GM15510 (cell line): ENCODE data around the gene GPR63.
A peak's percentile ranks its signal among the peaks of the same experiment; 100 is the strongest.

Experiments
- POLR2A ChIP-seq: IDR thresholded peaks from 3 replicates; pipeline ENCODE4 v1.6.1; 2011; ENCODE audit warnings: borderline replicate concordance; ENCODE audit not compliant: insufficient read length; ENCODE audit errors: extremely low read depth

Gene GPR63

GRCh38 chr6:96837081-96837971 is at the start of gene GPR63:
Gene GPR63 (minus strand): TSS chr6:96837477. CDS start chr6:96799731, 37,746 bp downstream.
- peak; percentile 75 for TF ChIP-seq POLR2A

- TF ChIP-seq POLR2A, result no peak
Observed at GRCh38 chr6:96886519-96886918, 49.2 kb upstream of the GPR63 start.

GRCh38 chr6:96878143-96878542 is 40.9 kb upstream of the GPR63 start:
- TF ChIP-seq POLR2A, result no peak

GRCh38 chr6:96876886-96877545 is 39.7 kb upstream of the GPR63 start:
- TF ChIP-seq POLR2A, result no peak

- TF ChIP-seq POLR2A, result no peak
Observed at GRCh38 chr6:96872976-96873375, 35.7 kb upstream of the GPR63 start.

GRCh38 chr6:96865055-96865405 is 27.8 kb upstream of the GPR63 start:
- no peak for TF ChIP-seq POLR2A

GRCh38 chr6:96864216-96865054 is 27.2 kb upstream of the GPR63 start:
- no peak for TF ChIP-seq POLR2A

- no peak for TF ChIP-seq POLR2A
Observed at GRCh38 chr6:96862560-96862959, 25.3 kb upstream of the GPR63 start.

- no peak for TF ChIP-seq POLR2A
Observed at GRCh38 chr6:96861588-96861987, 24.3 kb upstream of the GPR63 start.

GRCh38 chr6:96856856-96857255 is 19.6 kb upstream of the GPR63 start:
- TF ChIP-seq POLR2A, result no peak

GRCh38 chr6:96853083-96853482 is 15.8 kb upstream of the GPR63 start:
- TF ChIP-seq POLR2A, result no peak

- TF ChIP-seq POLR2A, result no peak
Observed at GRCh38 chr6:96852605-96853004, 15.3 kb upstream of the GPR63 start.

- no peak for TF ChIP-seq POLR2A
Observed at GRCh38 chr6:96851858-96852257, 14.6 kb upstream of the GPR63 start.

GRCh38 chr6:96849615-96850014 is 12.3 kb upstream of the GPR63 start:
- no peak for TF ChIP-seq POLR2A

GRCh38 chr6:96844530-96844929 is 7.3 kb upstream of the GPR63 start:
- TF ChIP-seq POLR2A, result no peak

- TF ChIP-seq POLR2A, result no peak
Observed at GRCh38 chr6:96841345-96841744, 4.1 kb upstream of the GPR63 start.

- TF ChIP-seq POLR2A, result no peak
Observed at GRCh38 chr6:96836631-96837080, 621 bp downstream of the GPR63 start.
